ENCODE measurements around the gene COLQ. TPM values are rescaled to one million over a fixed set of nuclear protein-coding genes. Genes with fewer than 3 reads are reported as not detected.

COLQ gene
- total RNA-seq, 1 experiment from 2014 or later: 0.64 TPM

DNA sequence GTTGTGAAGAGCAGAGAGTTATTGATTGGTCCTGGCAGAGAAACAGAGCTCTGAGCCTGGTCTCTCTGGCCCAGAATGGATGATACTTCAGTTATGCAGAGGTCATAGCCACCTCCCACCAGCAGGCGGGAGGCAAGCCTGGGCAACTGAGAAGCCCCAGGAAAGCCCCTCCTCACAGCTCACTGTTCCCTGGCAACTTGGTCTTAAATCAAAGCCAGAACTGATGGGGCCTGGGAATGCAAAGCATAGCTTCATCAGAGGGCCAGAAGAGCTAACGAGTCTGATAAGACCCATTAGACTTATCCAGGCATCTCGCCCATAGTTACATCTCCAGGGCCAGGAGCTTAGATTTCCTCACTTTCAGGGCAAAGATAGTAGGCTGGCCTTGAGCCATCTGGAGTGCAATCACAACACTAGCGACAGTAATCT, 5.5 kb upstream of the COLQ start:
- ChIA-PET CTCF (interaction anchor here (0.5 kb wide), 1 partner anchor 567 kb away, joined by 4 read pairs; no protein-coding TSS in a partner anchor), POLR2A (interaction anchor here (0.6 kb wide), 1 partner anchor 890 kb away, joined by 3 read pairs; no protein-coding TSS in a partner anchor)
- Histone ChIP-seq H3K9me3 (ENCODE audit: control insufficient read depth, insufficient read depth, low read depth, low read length) (no peaks in the 10 kb centered on the region), H3K36me3 (ENCODE audit: control insufficient read depth, insufficient read depth, low read length) (no peaks in the 10 kb centered on the region), H3K27ac (ENCODE audit: low read length) (no peak overlapping the region), H3K4me1 (ENCODE audit: control insufficient read depth, insufficient read depth, low read length) (no peaks in the 10 kb centered on the region), H3K4me3 (ENCODE audit: low read depth in 2 of 2, low read length in 2 of 2) (no peak overlapping the region), H3K27me3 (ENCODE audit: control insufficient read depth, insufficient read depth, low read length) (no peaks in the 10 kb centered on the region)
- ATAC-seq (no peak), DNase-seq (ENCODE audit: low read depth, low spot score) (no peak)
- TF ChIP-seq, protein P1, sequence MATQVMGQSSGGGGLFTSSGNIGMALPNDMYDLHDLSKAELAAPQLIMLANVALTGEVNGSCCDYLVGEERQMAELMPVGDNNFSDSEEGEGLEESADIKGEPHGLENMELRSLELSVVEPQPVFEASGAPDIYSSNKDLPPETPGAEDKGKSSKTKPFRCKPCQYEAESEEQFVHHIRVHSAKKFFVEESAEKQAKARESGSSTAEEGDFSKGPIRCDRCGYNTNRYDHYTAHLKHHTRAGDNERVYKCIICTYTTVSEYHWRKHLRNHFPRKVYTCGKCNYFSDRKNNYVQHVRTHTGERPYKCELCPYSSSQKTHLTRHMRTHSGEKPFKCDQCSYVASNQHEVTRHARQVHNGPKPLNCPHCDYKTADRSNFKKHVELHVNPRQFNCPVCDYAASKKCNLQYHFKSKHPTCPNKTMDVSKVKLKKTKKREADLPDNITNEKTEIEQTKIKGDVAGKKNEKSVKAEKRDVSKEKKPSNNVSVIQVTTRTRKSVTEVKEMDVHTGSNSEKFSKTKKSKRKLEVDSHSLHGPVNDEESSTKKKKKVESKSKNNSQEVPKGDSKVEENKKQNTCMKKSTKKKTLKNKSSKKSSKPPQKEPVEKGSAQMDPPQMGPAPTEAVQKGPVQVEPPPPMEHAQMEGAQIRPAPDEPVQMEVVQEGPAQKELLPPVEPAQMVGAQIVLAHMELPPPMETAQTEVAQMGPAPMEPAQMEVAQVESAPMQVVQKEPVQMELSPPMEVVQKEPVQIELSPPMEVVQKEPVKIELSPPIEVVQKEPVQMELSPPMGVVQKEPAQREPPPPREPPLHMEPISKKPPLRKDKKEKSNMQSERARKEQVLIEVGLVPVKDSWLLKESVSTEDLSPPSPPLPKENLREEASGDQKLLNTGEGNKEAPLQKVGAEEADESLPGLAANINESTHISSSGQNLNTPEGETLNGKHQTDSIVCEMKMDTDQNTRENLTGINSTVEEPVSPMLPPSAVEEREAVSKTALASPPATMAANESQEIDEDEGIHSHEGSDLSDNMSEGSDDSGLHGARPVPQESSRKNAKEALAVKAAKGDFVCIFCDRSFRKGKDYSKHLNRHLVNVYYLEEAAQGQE (IDR thresholded peaks at IDR 0.05; ENCODE audit: insufficient read depth in 1 of 2, low read depth in 2 of 2, low read length in 1 of 2): no peak
- TF ChIP-seq POLR2AphosphoS5 (IDR thresholded peaks at IDR 0.05; ENCODE audit: low read depth, low read length): no peak
- no peak for TF ChIP-seq SIN3A (IDR thresholded peaks at IDR 0.05; ENCODE audit: borderline replicate concordance, insufficient read depth, low read depth, low read length)
- TF ChIP-seq, protein P2, sequence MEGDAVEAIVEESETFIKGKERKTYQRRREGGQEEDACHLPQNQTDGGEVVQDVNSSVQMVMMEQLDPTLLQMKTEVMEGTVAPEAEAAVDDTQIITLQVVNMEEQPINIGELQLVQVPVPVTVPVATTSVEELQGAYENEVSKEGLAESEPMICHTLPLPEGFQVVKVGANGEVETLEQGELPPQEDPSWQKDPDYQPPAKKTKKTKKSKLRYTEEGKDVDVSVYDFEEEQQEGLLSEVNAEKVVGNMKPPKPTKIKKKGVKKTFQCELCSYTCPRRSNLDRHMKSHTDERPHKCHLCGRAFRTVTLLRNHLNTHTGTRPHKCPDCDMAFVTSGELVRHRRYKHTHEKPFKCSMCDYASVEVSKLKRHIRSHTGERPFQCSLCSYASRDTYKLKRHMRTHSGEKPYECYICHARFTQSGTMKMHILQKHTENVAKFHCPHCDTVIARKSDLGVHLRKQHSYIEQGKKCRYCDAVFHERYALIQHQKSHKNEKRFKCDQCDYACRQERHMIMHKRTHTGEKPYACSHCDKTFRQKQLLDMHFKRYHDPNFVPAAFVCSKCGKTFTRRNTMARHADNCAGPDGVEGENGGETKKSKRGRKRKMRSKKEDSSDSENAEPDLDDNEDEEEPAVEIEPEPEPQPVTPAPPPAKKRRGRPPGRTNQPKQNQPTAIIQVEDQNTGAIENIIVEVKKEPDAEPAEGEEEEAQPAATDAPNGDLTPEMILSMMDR (IDR thresholded peaks at IDR 0.05): no peak
- TF ChIP-seq TCF7L2 (IDR thresholded peaks at IDR 0.05; ENCODE audit: low read depth, low read length): no peak
- no TSS peak for BruUV-seq (replicated peaks)
- intact Hi-C loops (cut with micrococcal nuclease; ENCODE audit: unreplicated experiment): no loop called here
- in situ Hi-C loops (cut with HindIII; ENCODE audit: low pct_unique_long_range_greater_than_20kb, low sequenced_read_pairs): no loop called here

DNA sequence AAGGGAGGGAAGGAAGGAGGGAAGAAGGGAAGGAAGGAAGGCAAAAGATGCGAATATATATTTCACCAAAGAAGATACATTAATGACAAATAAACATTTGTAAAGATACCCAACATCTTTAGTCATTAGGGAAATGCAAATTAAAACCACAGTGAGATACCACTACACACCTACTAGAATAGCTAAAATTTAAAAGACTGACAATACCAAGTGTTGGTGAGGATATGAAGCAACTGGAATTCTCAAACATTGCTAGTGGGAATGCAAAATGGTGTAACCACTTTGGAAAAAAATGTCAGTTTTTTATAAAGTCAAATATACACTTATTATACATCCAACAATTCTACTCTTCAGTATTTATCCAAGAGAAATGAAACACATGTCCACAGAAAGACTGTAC, 4.3 kb upstream of the COLQ start:
- Histone ChIP-seq H3K27me3 (ENCODE audit: control insufficient read depth, insufficient read depth, low read length) (no peaks in the 10 kb centered on the region), H3K27ac (ENCODE audit: low read length) (no peak overlapping the region), H3K9me3 (ENCODE audit: control insufficient read depth, insufficient read depth, low read depth, low read length) (no peaks in the 10 kb centered on the region), H3K36me3 (ENCODE audit: control insufficient read depth, insufficient read depth, low read length) (no peaks in the 10 kb centered on the region), H3K4me1 (ENCODE audit: control insufficient read depth, insufficient read depth, low read length) (no peaks in the 10 kb centered on the region), H3K4me3 (ENCODE audit: low read depth in 2 of 2, low read length in 2 of 2) (no peak overlapping the region)
- TF ChIP-seq SIN3A (IDR thresholded peaks at IDR 0.05; ENCODE audit: borderline replicate concordance, insufficient read depth, low read depth, low read length) (no peak), TCF7L2 (IDR thresholded peaks at IDR 0.05; ENCODE audit: low read depth, low read length) (no peak), POLR2AphosphoS5 (IDR thresholded peaks at IDR 0.05; ENCODE audit: low read depth, low read length) (no peak)
- TF ChIP-seq, protein P2 (IDR thresholded peaks at IDR 0.05): no peak
- TF ChIP-seq, protein P1 (IDR thresholded peaks at IDR 0.05; ENCODE audit: insufficient read depth in 1 of 2, low read depth in 2 of 2, low read length in 1 of 2): no peak
- intact Hi-C loops (cut with micrococcal nuclease; ENCODE audit: unreplicated experiment): no loop called here
- ChIA-PET POLR2A (no interaction called here), CTCF (no interaction called here)
- ATAC-seq (no peak), DNase-seq (ENCODE audit: low read depth, low spot score) (no peak)
- no TSS peak for BruUV-seq (replicated peaks)
- in situ Hi-C loops (cut with HindIII; ENCODE audit: low pct_unique_long_range_greater_than_20kb, low sequenced_read_pairs): no loop called here
